BE2C (cell line): ENCODE measurements around the gene UBLCP1.
"Not testable (repeated sequence)": the region's sequence is repeated elsewhere in the genome, so short reads cannot be mapped to it uniquely, and the experiment has no call there.

Source experiments
- DNase-seq: peaks from one replicate; pipeline ENCODE4 v3.0.0-alpha.2; 2020
- H3K27me3 ChIP-seq: fragments of 250-450 bp; sonication (Bioruptor Pico); 2 replicates; pipeline ENCODE4 v1.5.1; 2020; ENCODE audit warnings: mild to moderate bottlenecking
- H3K36me3 ChIP-seq: fragments of 250-450 bp; sonication (Bioruptor Pico); 2 replicates; pipeline ENCODE4 v1.5.1; 2020; ENCODE audit warnings: mild to moderate bottlenecking
- H3K4me1 ChIP-seq: fragments of 250-450 bp; sonication (Bioruptor Pico); 2 replicates; pipeline ENCODE4 v1.5.1; 2020
- H3K4me3 ChIP-seq: 2 replicates; pipeline ENCODE4 v1.5.1; 2011; ENCODE audit warnings: low read depth, low read length
- H3K9me3 ChIP-seq: fragments of 250-450 bp; sonication (Bioruptor Pico); 2 replicates; pipeline ENCODE4 v1.5.1; 2020
- TF ChIP-seq, protein P1 (sequence below): IDR thresholded peaks from 2 replicates; pipeline ENCODE4 v1.5.1; 2012; ENCODE audit warnings: mild to moderate bottlenecking, low read depth, low read length

UBLCP1 gene

DNA sequence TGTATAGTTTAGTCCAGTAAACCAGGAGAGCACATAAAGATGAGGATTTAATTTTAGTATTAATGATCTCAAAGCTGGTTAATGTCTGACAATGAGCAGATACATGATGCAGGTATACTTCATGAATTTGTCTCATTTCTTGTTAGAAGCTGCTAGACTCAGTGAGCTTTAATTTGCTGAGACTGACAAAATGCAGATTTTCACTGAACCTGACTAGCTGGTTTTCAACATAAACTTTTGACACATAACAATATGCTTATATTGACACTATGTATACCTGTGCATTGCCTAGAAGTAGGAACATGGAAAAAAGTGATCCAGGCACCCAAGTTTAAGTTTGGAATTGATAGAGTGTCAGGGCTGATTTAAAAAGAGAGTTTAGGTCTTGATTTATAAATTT is 10.8 kb downstream of the UBLCP1 start:
- TF ChIP-seq, protein P1, sequence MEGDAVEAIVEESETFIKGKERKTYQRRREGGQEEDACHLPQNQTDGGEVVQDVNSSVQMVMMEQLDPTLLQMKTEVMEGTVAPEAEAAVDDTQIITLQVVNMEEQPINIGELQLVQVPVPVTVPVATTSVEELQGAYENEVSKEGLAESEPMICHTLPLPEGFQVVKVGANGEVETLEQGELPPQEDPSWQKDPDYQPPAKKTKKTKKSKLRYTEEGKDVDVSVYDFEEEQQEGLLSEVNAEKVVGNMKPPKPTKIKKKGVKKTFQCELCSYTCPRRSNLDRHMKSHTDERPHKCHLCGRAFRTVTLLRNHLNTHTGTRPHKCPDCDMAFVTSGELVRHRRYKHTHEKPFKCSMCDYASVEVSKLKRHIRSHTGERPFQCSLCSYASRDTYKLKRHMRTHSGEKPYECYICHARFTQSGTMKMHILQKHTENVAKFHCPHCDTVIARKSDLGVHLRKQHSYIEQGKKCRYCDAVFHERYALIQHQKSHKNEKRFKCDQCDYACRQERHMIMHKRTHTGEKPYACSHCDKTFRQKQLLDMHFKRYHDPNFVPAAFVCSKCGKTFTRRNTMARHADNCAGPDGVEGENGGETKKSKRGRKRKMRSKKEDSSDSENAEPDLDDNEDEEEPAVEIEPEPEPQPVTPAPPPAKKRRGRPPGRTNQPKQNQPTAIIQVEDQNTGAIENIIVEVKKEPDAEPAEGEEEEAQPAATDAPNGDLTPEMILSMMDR: no peak
- Histone ChIP-seq H3K4me1 (no peaks in the 10 kb centered on the region), H3K36me3 (peaks cover 26% of the 10 kb centered on the region), H3K9me3 (no peaks in the 10 kb centered on the region), H3K27me3 (no peaks in the 10 kb centered on the region), H3K4me3 (no peak overlapping the region)
- no peak for DNase-seq

DNA sequence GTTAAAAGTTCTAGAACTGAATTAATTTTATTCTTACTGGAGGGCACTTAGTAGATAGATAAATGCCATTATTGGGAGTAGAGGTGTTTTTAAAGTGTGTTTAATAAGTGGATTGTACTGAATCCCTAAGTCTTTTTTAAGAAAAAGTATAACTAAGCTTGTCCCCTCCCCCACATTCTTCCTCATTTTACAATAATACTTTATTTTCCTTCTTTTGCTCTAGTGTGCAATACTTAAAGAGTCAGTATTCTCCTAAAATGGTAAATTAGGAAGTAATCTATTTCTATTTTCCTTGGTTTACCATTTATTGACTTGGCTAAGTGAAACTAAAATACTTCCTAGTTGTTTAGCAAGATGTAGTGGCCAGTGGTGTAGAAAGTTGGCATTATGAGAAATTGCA is 11.6 kb downstream of the UBLCP1 start:
- no peak for DNase-seq
- H3K4me3 ChIP-seq: no peak overlapping the region
- no peaks in the 10 kb centered on the region for H3K27me3 ChIP-seq
- H3K9me3 ChIP-seq: no peaks in the 10 kb centered on the region
- peaks cover 30% of the 10 kb centered on the region for H3K36me3 ChIP-seq
- no peaks in the 10 kb centered on the region for H3K4me1 ChIP-seq
- TF ChIP-seq, protein P1: no peak

DNA sequence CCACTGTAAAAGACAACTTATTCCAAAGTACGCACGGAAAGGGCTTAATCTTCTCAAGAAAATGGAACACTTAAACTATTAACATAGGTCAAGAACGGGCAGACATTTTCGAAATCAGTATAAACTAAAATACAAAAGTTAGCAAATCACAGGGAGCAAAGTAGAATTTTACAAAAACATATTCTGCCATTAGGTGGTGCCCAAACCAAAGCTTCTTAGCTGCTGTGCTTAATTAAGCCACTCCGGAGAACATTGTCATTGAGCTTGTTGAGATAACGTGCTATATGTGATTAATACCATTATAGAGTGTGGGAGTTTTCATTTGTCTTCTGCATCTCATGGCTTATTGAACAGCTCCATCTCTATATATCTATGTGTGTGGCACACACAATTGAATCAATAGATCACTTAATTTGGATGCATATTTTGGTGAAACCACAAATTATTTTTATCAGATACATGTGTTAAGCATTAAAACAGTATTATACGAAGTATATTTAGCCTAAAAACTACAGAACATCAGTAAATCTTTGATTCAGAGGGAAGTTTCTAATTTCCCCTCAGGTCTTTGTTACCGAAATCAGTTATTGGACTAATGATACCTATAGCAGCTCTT is 23.4 kb downstream of the UBLCP1 start:
- TF ChIP-seq, protein P1: peak; percentile 70

DNA sequence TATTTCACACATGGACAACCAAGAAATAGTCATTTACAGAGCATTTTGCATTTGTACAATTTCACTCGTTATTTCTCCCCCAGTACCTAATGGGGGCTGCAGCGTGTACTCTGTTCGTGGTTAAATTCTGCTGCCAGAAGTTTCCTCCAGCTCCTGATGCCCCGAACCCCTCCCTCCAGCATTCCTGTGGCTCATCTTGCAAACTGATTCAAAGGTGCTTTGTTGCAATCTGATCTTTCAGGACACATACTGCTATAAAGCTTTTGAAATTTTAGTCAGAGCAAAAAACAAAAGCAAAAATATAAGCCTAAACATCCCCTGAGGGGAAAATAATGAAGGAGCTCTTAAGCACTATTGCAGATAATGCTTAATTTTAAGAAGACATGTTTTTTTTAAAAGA is 27.7 kb downstream of the UBLCP1 start:
- TF ChIP-seq, protein P1: no peak
- no peaks in the 10 kb centered on the region for H3K36me3 ChIP-seq
- no peaks in the 10 kb centered on the region for H3K27me3 ChIP-seq
- H3K4me1 ChIP-seq: peaks cover 3% of the 10 kb centered on the region; the same call in 1 of the 2 replicates
- no peaks in the 10 kb centered on the region for H3K9me3 ChIP-seq
- no peak for DNase-seq
- no peak overlapping the region for H3K4me3 ChIP-seq

More for the DNA sequence above, 23.4 kb downstream of the UBLCP1 start:
- Histone ChIP-seq H3K4me1 (peaks cover 3% of the 10 kb centered on the region; the same call in 1 of the 2 replicates), H3K9me3 (no peaks in the 10 kb centered on the region), H3K4me3 (no peak overlapping the region), H3K27me3 (no peaks in the 10 kb centered on the region), H3K36me3 (no peaks in the 10 kb centered on the region; the same call in 1 of the 2 replicates)
- peak; percentile 21 for DNase-seq

DNA sequence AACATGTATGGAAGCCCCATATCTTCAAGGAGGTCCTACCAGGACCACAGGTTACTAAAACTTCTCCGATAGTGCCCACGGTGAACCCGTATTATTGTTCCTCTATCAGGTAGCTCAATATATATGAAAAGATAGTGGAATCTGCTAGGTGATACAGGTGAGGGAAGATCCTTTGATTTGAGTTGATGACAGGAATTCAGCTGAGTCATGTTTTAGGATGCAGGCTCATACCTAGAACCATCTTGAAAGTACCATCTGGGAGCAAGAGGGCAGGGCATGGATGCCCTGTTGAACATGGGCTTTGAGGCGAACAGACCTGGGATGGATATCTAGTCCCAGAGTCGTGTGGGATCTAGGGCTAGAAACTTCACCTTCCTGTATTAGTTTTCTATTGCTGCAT is 31.8 kb downstream of the UBLCP1 start:
- TF ChIP-seq, protein P1: no peak

DNA sequence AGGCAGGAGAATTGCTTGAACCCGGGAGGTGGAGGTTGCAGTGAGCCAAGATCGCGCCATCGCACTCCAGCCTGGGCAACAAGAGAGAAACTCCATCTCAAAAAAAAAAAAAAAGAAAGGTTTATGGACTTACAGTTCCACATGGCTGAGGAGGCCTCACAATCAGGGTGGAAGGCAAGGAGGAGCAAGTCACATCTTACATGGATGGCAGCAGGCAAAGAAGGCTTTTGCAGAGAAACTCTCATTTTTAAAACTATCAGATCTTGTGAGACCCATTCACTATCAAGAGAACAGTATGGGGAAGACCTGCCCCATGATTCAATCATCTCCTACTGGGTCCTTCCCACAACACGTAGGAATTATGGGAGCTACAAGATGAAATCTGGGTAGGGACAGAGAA is 34.2 kb downstream of the UBLCP1 start:
- H3K36me3 ChIP-seq, H3K9me3 ChIP-seq, H3K4me1 ChIP-seq, DNase-seq, H3K27me3 ChIP-seq, H3K4me3 ChIP-seq: not testable (repeated sequence)

More for the DNA sequence above, 31.8 kb downstream of the UBLCP1 start:
- Histone ChIP-seq H3K4me3 (no peak overlapping the region), H3K27me3 (no peaks in the 10 kb centered on the region), H3K4me1 (no peaks in the 10 kb centered on the region), H3K36me3 (no peaks in the 10 kb centered on the region), H3K9me3 (no peaks in the 10 kb centered on the region; the same call in none of the 2 replicates)
- DNase-seq: no peak

DNA sequence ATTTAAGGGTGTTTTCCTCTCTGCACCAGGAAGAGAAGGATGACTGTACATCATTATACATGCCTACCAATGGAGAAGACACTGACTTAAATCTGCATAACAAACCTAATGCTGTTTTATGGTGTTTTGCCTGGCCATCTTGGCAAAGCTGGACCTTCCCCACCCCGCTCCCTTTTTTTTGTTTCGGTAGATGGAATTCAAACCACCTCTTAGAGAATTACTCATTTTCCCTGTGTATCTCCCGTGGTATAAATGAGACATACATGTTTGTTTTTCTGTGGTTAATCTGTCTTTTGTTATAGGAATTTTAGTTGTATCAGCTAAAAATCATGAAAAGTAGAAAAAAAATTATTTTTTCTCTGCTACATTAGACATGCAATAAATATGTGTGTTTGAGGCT is 38.4 kb downstream of the UBLCP1 start:
- Histone ChIP-seq H3K36me3 (no peaks in the 10 kb centered on the region), H3K9me3 (no peaks in the 10 kb centered on the region; the same call in none of the 2 replicates), H3K4me1 (no peaks in the 10 kb centered on the region; the same call in 1 of the 2 replicates), H3K27me3 (peaks cover 16% of the 10 kb centered on the region), H3K4me3 (no peak overlapping the region)
- DNase-seq: no peak
- TF ChIP-seq, protein P1: no peak

DNA sequence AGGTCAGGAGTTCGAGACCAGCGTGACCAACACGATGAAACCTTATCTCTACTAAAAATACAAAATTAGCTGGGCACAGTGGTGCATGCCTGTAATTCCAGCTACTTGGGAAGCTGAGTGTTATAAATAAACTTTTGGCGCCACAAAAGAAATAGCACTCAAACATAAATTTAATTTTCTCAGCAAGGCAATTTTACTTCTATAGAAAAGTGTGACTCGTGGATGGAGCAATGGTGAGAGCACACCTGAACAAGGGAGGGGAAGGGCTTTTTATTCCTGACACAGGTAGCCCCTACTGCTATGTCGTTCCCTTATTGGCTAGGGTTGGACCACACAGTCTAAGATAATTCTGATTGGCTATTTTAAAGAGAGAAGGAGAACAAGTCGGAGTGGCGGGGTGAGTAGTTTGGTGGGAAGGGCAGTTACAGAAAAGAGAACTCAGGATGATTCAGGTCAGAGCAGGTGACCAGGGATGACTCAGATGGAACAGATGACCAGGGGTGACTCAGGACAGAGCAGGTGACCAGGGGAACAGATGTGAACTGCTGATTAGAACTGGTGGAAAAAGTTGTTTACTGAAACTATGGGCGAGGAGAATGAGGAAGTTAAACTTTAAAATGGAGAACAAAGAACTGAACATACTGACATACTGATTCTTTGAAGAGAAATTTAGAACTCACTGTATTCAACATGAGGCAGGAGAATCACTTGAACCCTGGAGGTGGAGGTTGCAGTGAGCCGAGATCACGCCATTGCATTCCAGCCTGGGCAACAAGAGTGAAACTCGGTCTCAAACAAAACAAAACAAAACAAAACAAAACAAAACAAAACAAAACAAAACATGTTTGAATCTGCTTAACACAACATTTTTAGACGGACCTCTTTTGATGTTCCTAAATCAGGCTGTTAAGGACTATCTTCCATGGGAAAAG is 39.1 kb downstream of the UBLCP1 start:
- H3K36me3 ChIP-seq, DNase-seq, H3K9me3 ChIP-seq, H3K4me3 ChIP-seq, H3K4me1 ChIP-seq: not testable (repeated sequence)
- H3K27me3 ChIP-seq: peaks cover 16% of the 10 kb centered on the region
